K562 (cell line): ENCODE data around the gene VSIG1. TPM values are rescaled to one million over a fixed set of nuclear protein-coding genes. Genes with fewer than 3 reads are reported as not detected.

ENCODE experiments used
- ATAC-seq: fragments of 200-7000 bp; cut with Tn5 transposase; 3 replicates; pipeline ENCODE4 v1.9.1; 2020; ENCODE audit warnings: moderate library complexity
- BruUV-seq: library from RNA; stranded (reverse); fragments of 400-500 nt; replicated peaks from 2 replicates; lab custom pipeline; 2021; lab: Mats Ljungman, UMichigan
- CTCF ChIA-PET: fragments of 300-600 bp; formaldehyde crosslinking; extraction: SDS; loops from one replicate; lab custom pipeline; 2021; ENCODE audit warnings: low intra/inter-chr PET ratio; lab: Yijun Ruan, JAX
- POLR2A ChIA-PET: fragments of 300-600, 350-650 bp; sonication (Branson Sonifier 250); formaldehyde crosslinking; extraction: SDS; loops from one replicate; lab custom pipeline; 2021; ENCODE audit warnings: antibody characterized with exemption, inconsistent platforms; lab: Yijun Ruan, JAX
- DNase-seq, 4 experiments: peaks; one replicate each; pipeline versions ENCODE4 v3.0.0 to v3.0.0-alpha.2; 2011 to 2018; ENCODE audit warnings: low spot score in 3 of 4, mixed read lengths in 3 of 4; ENCODE audit errors: extremely low read depth in 1 of 4
- FAIRE-seq: peaks from 2 replicates; lab custom pipeline; 2011; peaks lifted over from hg19 to GRCh38; lab: Jason Lieb, UNC
- H2AFZ ChIP-seq: 2 replicates; pipeline ENCODE4 v1.6.0; 2011; ENCODE audit warnings: low read depth, low read length, control low read depth, inconsistent platforms
- H3K27ac ChIP-seq: fragments of 200-600 bp; 3 replicates; pipeline ENCODE4 v1.8.0; 2011; ENCODE audit warnings: low read depth, mild to moderate bottlenecking, control low read depth, inconsistent platforms, low read length, moderate library complexity, mixed read lengths; ENCODE audit errors: extremely low read depth
- H3K27me3 ChIP-seq, 2 experiments: fragments of 300-600 bp in 1 of 2; 2 replicates in 1 of 2; 3 replicates in 1 of 2; pipeline versions ENCODE4 v1.6.0 to v1.8.0; 2011; ENCODE audit warnings: inconsistent platforms in 2 of 2, low read length in 2 of 2, mild to moderate bottlenecking in 1 of 2, mixed read lengths in 1 of 2, moderate library complexity in 1 of 2; ENCODE audit not compliant: control insufficient read depth in 2 of 2, insufficient read depth in 2 of 2
- H3K36me3 ChIP-seq: fragments of 300-600 bp; 3 replicates; pipeline ENCODE4 v1.8.0; 2011; ENCODE audit warnings: mild to moderate bottlenecking, low read length, inconsistent platforms; ENCODE audit not compliant: control insufficient read depth, insufficient read depth
- H3K4me1 ChIP-seq, 2 experiments: fragments of 200-600 bp in 1 of 2; replicated peaks in 1 of 2; 2 replicates in 1 of 2; 3 replicates in 1 of 2; pipeline versions ENCODE4 v1.5.1 to v1.8.0; 2011; ENCODE audit warnings: inconsistent platforms in 2 of 2, low read length in 2 of 2, mild to moderate bottlenecking in 1 of 2, mixed read lengths in 1 of 2, moderate library complexity in 1 of 2; ENCODE audit not compliant: control insufficient read depth in 2 of 2, insufficient read depth in 2 of 2
- H3K4me2 ChIP-seq: 2 replicates; pipeline ENCODE4 v1.6.1; 2011; ENCODE audit warnings: low read length, control low read depth, inconsistent platforms, mixed read lengths; ENCODE audit not compliant: insufficient read depth
- H3K4me3 ChIP-seq: fragments of 200-600 bp; sonication (generic), shearing (Covaris generic); 2 replicates; pipeline ENCODE4 v1.5.1; 2016; ENCODE audit warnings: control low read depth, inconsistent platforms
- H3K79me2 ChIP-seq: fragments of 200-600 bp; 3 replicates; pipeline ENCODE4 v1.8.0; 2011; ENCODE audit warnings: low read length, inconsistent platforms; ENCODE audit not compliant: control insufficient read depth, insufficient read depth
- H3K9ac ChIP-seq, 2 experiments: 2 replicates each; pipeline versions ENCODE4 v1.6.0 to v1.6.1; 2011; ENCODE audit warnings: low read depth in 2 of 2, low read length in 2 of 2, control low read depth in 1 of 2, inconsistent platforms in 1 of 2, mild to moderate bottlenecking in 1 of 2, mixed read lengths in 1 of 2; ENCODE audit not compliant: insufficient read depth in 1 of 2
- H3K9me1 ChIP-seq: one replicate; pipeline ENCODE4 v1.6.0; 2011; ENCODE audit warnings: inconsistent platforms, mild to moderate bottlenecking, low read length, moderate library complexity; ENCODE audit not compliant: control insufficient read depth, insufficient read depth
- H3K9me3 ChIP-seq: replicated peaks from 2 replicates; pipeline ENCODE4 v1.5.1; 2011; ENCODE audit warnings: low read depth, low read length, inconsistent platforms; ENCODE audit not compliant: control insufficient read depth, insufficient read depth
- H4K20me1 ChIP-seq: replicated peaks from 2 replicates; pipeline ENCODE4 v1.6.1; 2011; ENCODE audit warnings: low read length, inconsistent platforms, mixed read lengths; ENCODE audit not compliant: control insufficient read depth, insufficient read depth
- BHLHE40 ChIP-seq: IDR thresholded peaks from 2 replicates; pipeline ENCODE4 v1.6.1; 2011; ENCODE audit warnings: low read length, improper control_type of control experiment
- CREB1 ChIP-seq, 2 experiments: sonication (generic) in 1 of 2; formaldehyde crosslinking in 1 of 2; IDR thresholded peaks; 2 replicates each; pipeline versions ENCODE4 v1.6.1 to v1.8.0; 2012 to 2022; ENCODE audit warnings: inconsistent platforms in 1 of 2, mild to moderate bottlenecking in 1 of 2, missing genetic modification reagents in 1 of 2, moderate library complexity in 1 of 2
- FOXA3 ChIP-seq, 2 experiments: fragments of 450-650 bp in 1 of 2; sonication (generic) in 1 of 2; formaldehyde crosslinking; IDR thresholded peaks in 1 of 2; conservative IDR thresholded peaks in 1 of 2; 2 replicates each; pipeline versions ENCODE4 v1.4.0 to v1.8.0; 2020 to 2022; ENCODE audit warnings: mild to moderate bottlenecking in 2 of 2, missing genetic modification reagents in 1 of 2
- HCFC1 ChIP-seq: IDR thresholded peaks from 2 replicates; pipeline ENCODE4 v1.6.1; 2012; ENCODE audit warnings: low read depth, low read length, improper control_type of control experiment
- MAFK ChIP-seq: IDR thresholded peaks from 2 replicates; pipeline ENCODE4 v1.6.1; 2011; ENCODE audit warnings: low read length, improper control_type of control experiment
- MYC ChIP-seq, 2 experiments: fragments of 250-450 bp in 1 of 2; sonication (Bioruptor Pico) in 1 of 2; IDR thresholded peaks; 2 replicates each; pipeline versions ENCODE4 v1.5.1 to v1.6.1; 2012 to 2021; ENCODE audit warnings: low read depth in 2 of 2, borderline replicate concordance in 1 of 2, improper control_type of control experiment in 1 of 2, low read length in 1 of 2, mild to moderate bottlenecking in 1 of 2, moderate library complexity in 1 of 2
- SPI1 ChIP-seq: IDR thresholded peaks from 2 replicates; pipeline ENCODE4 v1.6.1; 2011; ENCODE audit warnings: low read depth, low read length, control low read depth, borderline replicate concordance
- SRF ChIP-seq, 2 experiments: fragments of 250-450, 450-650 bp in 1 of 2; sonication (Bioruptor Pico) in 1 of 2; sonication (generic) in 1 of 2; formaldehyde crosslinking; IDR thresholded peaks; 2 replicates each; pipeline versions ENCODE4 v1.5.0 to v1.5.1; 2020 to 2022; ENCODE audit warnings: mild to moderate bottlenecking in 1 of 2, missing genetic modification reagents in 1 of 2
- SRSF9 ChIP-seq: fragments of 200-400 bp; formaldehyde crosslinking; IDR thresholded peaks from 2 replicates; pipeline ENCODE4 v1.6.1; 2017; ENCODE audit warnings: low read depth, low read length, borderline replicate concordance
- WHSC1 ChIP-seq: IDR thresholded peaks from one replicate; pipeline ENCODE4 v1.6.1; 2012; ENCODE audit warnings: low read length, control low read depth, inconsistent platforms
- in situ Hi-C: fragments of 300-500 bp; cut with MboI; formaldehyde crosslinking; loops from 4 replicates; pipeline ENCODE4 v1.15.0; 2018; ENCODE audit warnings: inconsistent platforms, mixed read lengths
- intact Hi-C: fragments of 100-400 bp; cut with micrococcal nuclease; formaldehyde crosslinking; loops from 2 replicates; pipeline ENCODE4 v1.14.2; 2022
- polyA plus RNA-seq, 8 experiments: library from polyadenylated mRNA; depleted of rRNA in 4 of 8; stranded (reverse) in 5 of 8; unstranded in 3 of 8; fragments of >200 nt; fragmentation: Nextera tagmentation in 2 of 8; fragmentation: Illumina TruSeq in 1 of 8; extraction: Ambion mirVana in 2 of 8; extraction: Trizol in 1 of 8; gene quantifications; 2 replicates each; pipeline versions ENCODE4 v1.2.1 to v1.2.3, GENCODE V29; 2011 to 2014; ENCODE audit warnings: inconsistent platforms in 1 of 8, missing spikeins in 1 of 8
- total RNA-seq, 7 experiments: library from RNA; depleted of rRNA in 6 of 7; stranded (reverse); fragments of >200 nt in 6 of 7; fragmentation: Illumina TruSeq in 2 of 7; extraction: Trizol in 2 of 7; gene quantifications; 2 replicates each; pipeline versions ENCODE4 v1.2.1 to v1.2.3, GENCODE V29; 2011 to 2021; ENCODE audit warnings: low replicate concordance in 1 of 7
- TF ChIP-seq, protein P1 (sequence below), 2 experiments: fragments of 200-800 bp in 1 of 2; sonication (Bioruptor generic) in 1 of 2; sonication (generic) in 1 of 2; formaldehyde crosslinking in 1 of 2; IDR thresholded peaks in 1 of 2; conservative IDR thresholded peaks in 1 of 2; 2 replicates each; pipeline versions ENCODE4 v1.5.0 to v1.6.1; 2016 to 2020; ENCODE audit warnings: missing compliant biosample characterization in 1 of 2, missing genetic modification characterization in 1 of 2, missing genetic modification reagents in 1 of 2
- TF ChIP-seq, protein P2 (sequence below): fragments of 450-650 bp; IDR thresholded peaks from 2 replicates; pipeline ENCODE4 v1.6.1; 2018; ENCODE audit warnings: mild to moderate bottlenecking, low read depth; ENCODE audit not compliant: partially characterized antibody

VSIG1 gene
- total and polyA plus RNA-seq, 9 of the 15 experiments (the other 6 are each of a cell fraction or from before 2014, with no cell fraction given), result not detected

DNA sequence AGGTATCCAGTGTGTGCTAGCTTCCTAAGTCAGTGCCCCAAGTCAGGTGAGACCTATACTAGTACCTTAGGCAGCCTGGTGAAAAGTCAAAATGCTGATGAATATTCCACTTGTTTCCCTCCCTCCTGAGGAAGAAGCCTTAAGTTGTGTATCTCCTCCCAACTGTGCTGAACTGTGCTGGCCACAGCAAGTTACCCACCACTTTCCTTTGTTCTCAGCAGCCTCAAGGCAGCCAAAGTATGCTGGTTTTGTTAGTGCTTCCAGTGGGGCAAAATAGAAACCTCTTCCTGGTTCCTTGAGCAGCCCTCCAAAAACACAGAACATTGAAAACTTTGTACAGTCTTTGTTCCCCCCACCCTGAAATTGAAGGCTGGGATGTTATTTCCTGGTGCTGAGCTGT, 60.6 kb downstream of the VSIG1 start:
- in situ Hi-C loops, result no loop called here
- intact Hi-C loops, result no loop called here
- CTCF ChIA-PET, result no interaction called here
- TF ChIP-seq HCFC1 (no peak), SPI1 (no peak), SRSF9 (no peak), CREB1 (IDR thresholded peaks at IDR 0.05) (no peak), CREB1 (CRISPR knock-in tag; IDR thresholded peaks at IDR 0.05) (no peak), MYC (IDR thresholded peaks at IDR 0.05; ENCODE audit: low read depth, low read length) (no peak), MYC (CRISPR knock-in tag; IDR thresholded peaks at IDR 0.05; ENCODE audit: borderline replicate concordance, low read depth) (no peak), WHSC1 (no peak), MAFK (no peak), FOXA3 (CRISPR knock-in tag; conservative IDR thresholded peaks at IDR 0.05 in 1 of 2, IDR thresholded peaks at IDR 0.05 in 1 of 2) (no peak), BHLHE40 (no peak), SRF (CRISPR knock-in tag; IDR thresholded peaks at IDR 0.05) (no peak)
- TF ChIP-seq, protein P1, sequence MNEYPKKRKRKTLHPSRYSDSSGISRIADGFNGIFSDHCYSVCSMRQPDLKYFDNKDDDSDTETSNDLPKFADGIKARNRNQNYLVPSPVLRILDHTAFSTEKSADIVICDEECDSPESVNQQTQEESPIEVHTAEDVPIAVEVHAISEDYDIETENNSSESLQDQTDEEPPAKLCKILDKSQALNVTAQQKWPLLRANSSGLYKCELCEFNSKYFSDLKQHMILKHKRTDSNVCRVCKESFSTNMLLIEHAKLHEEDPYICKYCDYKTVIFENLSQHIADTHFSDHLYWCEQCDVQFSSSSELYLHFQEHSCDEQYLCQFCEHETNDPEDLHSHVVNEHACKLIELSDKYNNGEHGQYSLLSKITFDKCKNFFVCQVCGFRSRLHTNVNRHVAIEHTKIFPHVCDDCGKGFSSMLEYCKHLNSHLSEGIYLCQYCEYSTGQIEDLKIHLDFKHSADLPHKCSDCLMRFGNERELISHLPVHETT (CRISPR knock-in tag; conservative IDR thresholded peaks at IDR 0.05 in 1 of 2, IDR thresholded peaks at IDR 0.05 in 1 of 2), result no peak
- TF ChIP-seq, protein P2, sequence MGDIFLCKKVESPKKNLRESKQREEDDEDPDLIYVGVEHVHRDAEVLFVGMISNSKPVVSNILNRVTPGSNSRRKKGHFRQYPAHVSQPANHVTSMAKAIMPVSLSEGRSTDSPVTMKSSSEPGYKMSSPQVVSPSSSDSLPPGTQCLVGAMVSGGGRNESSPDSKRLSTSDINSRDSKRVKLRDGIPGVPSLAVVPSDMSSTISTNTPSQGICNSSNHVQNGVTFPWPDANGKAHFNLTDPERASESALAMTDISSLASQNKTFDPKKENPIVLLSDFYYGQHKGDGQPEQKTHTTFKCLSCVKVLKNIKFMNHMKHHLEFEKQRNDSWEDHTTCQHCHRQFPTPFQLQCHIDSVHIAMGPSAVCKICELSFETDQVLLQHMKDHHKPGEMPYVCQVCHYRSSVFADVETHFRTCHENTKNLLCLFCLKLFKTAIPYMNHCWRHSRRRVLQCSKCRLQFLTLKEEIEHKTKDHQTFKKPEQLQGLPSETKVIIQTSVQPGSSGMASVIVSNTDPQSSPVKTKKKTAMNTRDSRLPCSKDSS, result no peak

More for the DNA sequence above, 60.6 kb downstream of the VSIG1 start:
- Histone ChIP-seq H3K4me3 (no peak overlapping the region), H3K27ac (no peak overlapping the region), H2AFZ (no peak overlapping the region), H3K36me3 (no peaks in the 10 kb centered on the region), H3K4me1 (no peaks in the 10 kb centered on the region), H3K79me2 (no peaks in the 10 kb centered on the region), H3K27me3 (no peaks in the 10 kb centered on the region), H3K9me3 (no peaks in the 10 kb centered on the region), H3K4me2 (no peak overlapping the region), H3K9ac (no peak overlapping the region), H4K20me1 (no peaks in the 10 kb centered on the region), H3K9me1 (no peaks in the 10 kb centered on the region)
- no TSS peak for BruUV-seq
- POLR2A ChIA-PET, result interaction anchor here (1.0 kb wide), 1 partner anchor 12 kb away, joined by 3 read pairs; no protein-coding TSS in a partner anchor
- no peak for DNase-seq
- no peak for ATAC-seq
- no peak for FAIRE-seq
